Measurements from ENCODE around the gene RNF125. TPM values are rescaled to one million over a fixed set of nuclear protein-coding genes. Genes with fewer than 3 reads are reported as not detected.
A peak's percentile ranks its signal among the peaks of the same experiment; 100 is the strongest.

The RNF125 gene
- total RNA-seq, 2 experiments from 2014 or later, result 35.6 to 36.0 TPM

DNA sequence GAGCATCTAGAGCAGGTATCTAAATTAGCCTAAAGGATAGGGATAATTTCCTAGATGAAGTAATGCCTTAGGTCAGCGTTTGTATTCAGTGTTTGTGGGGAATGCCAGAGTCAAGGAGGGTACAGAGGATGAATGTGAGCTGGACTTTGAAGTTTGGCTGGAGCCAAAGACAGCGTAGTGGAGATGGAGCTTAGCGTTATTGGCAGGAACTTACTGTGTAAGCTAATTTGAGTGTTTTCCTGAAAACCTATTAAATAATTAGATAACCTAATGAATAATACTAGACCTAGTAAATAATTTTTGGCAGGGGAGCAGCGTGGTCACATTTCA lies 77.2 kb downstream of the RNF125 start:
- DNase-seq, result no peak
- Mint-ChIP-seq H3K27me3 (no peaks in the 10 kb centered on the region), H3K36me3 (ENCODE audit: low read depth) (peaks cover 54% of the 10 kb centered on the region), H3K27ac (peak overlapping the region; percentile 55), H3K9me3 (no peaks in the 10 kb centered on the region), H3K4me1 (peaks cover 59% of the 10 kb centered on the region), H3K4me3 (peak overlapping the region; percentile 15)
- POLR2A ChIA-PET, result no interaction called here
- CTCF ChIA-PET, result no interaction called here

DNA sequence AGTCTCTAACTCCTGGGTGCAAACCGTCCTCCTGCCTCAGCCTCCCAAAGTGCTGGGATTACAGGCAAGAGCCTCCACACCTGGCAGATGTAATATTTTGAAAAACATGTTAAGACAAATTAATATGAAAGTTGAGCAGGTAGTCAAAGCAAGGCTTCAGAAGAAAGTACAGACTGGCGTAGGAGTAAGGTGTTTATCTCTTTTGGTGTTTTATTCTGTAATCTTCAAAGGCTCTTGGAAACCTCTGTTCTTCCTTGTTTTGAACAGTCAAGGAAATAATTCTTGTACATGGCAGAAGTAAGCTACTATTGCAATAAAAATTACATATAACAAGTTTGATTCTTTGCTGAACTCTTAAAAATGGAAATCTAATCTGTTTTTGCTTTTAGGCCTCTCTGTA lies 78.3 kb downstream of the RNF125 start:
- Mint-ChIP-seq H3K4me3 (peak overlapping the region; percentile 15), H3K9me3 (no peaks in the 10 kb centered on the region), H3K36me3 (ENCODE audit: low read depth) (peaks cover 59% of the 10 kb centered on the region), H3K4me1 (peaks cover 55% of the 10 kb centered on the region), H3K27ac (peak overlapping the region; percentile 64), H3K27me3 (no peaks in the 10 kb centered on the region)
- ChIA-PET CTCF (no interaction called here), POLR2A (no interaction called here)
- no peak for DNase-seq

DNA sequence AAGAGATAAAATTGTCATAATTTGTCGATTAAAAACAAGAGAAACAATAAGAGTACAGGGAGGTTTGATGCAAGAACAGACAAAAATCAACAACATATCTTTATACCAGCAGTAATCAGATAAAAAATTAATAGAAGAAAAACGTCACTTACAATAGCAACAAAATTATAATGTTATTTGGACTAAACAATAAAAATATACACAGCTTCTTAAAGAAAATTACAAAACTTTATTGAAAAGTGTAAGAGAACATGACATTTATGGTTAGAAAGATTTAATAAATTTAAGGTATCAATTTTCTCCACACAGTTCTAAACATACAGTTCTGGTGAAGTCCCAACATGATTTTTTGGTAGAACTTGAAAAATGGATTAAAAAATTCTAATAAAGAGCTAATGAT lies 85.9 kb downstream of the RNF125 start:
- no peaks in the 10 kb centered on the region for H3K9me3 Mint-ChIP-seq
- peaks cover 30% of the 10 kb centered on the region for H3K4me1 Mint-ChIP-seq
- POLR2A ChIA-PET, result no interaction called here
- DNase-seq, result no peak
- CTCF ChIA-PET, result no interaction called here
- no peak overlapping the region for H3K4me3 Mint-ChIP-seq
- H3K27me3 Mint-ChIP-seq, result no peaks in the 10 kb centered on the region
- H3K36me3 Mint-ChIP-seq (ENCODE audit: low read depth), result peaks cover 36% of the 10 kb centered on the region
- no peak overlapping the region for H3K27ac Mint-ChIP-seq

DNA sequence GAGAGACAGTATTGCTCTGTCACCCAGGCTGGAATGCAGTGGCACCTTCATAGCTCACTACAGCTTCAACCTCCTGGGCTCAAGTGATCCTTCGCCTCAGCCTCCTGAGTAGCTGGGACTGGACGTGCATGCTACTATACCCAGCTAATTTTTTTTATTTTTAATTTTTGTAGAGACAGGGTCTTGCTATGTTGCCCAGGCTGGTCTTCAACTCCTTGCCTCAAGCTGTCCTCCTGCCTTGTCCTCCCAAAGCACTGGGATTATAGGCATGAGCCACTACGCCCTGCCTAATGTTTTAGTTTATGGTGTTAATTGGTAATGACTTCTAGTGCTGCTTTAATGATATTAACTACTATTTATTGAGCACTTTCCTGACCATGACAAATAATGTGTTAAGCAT lies 91.4 kb downstream of the RNF125 start:
- DNase-seq, result no peak
- Mint-ChIP-seq H3K4me1 (peaks cover 30% of the 10 kb centered on the region), H3K4me3 (no peak overlapping the region), H3K36me3 (ENCODE audit: low read depth) (peaks cover 36% of the 10 kb centered on the region), H3K27me3 (no peaks in the 10 kb centered on the region), H3K27ac (no peak overlapping the region), H3K9me3 (no peaks in the 10 kb centered on the region)
- POLR2A ChIA-PET, result no interaction called here
- CTCF ChIA-PET, result no interaction called here

DNA sequence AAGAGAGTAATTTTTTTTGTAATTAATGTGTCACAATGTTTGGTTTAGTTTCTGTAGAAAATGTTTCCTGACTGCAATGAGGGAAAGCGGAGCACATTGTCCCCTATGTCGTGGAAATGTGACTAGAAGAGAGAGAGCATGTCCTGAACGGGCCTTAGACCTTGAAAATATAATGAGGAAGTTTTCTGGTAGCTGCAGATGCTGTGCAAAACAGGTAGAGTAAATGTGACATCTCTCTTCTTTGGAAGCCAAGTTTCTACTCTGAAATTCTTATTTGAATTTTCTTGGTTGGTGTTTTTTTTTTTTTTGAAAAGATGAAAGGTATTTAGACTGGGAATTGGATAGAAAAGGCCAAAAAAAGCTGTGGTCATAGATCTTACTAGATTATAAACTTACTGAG lies 93.1 kb downstream of the RNF125 start:
- Mint-ChIP-seq H3K9me3 (no peaks in the 10 kb centered on the region), H3K27ac (no peak overlapping the region), H3K4me3 (no peak overlapping the region), H3K36me3 (ENCODE audit: low read depth) (peaks cover 39% of the 10 kb centered on the region), H3K27me3 (no peaks in the 10 kb centered on the region), H3K4me1 (peaks cover 19% of the 10 kb centered on the region)
- POLR2A ChIA-PET, result no interaction called here
- CTCF ChIA-PET, result interaction anchor here (0.7 kb wide), 1 partner anchor 11 kb away, joined by 4 read pairs; no protein-coding TSS in a partner anchor
- DNase-seq, result no peak

DNA sequence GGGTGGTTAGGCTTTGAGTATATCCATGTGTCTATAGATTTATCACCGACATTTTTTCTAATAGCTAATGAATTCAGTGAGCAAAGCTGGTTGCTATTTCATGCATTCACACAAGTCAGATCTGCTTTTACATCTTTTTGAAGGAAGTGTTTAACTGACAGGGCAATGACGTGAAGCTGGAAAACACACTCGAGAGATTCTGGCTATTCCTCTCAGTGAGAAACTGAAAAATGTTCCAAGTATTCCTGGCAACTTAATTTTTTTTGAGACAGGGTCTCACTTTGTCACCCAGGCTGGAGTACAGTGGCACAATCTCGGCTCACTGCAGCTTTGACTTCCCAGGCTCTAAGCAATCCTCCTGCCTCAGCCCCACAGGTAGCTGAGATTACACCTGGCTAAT lies 94.2 kb downstream of the RNF125 start:
- CTCF ChIA-PET, result no interaction called here
- Mint-ChIP-seq H3K36me3 (ENCODE audit: low read depth) (peaks cover 45% of the 10 kb centered on the region), H3K27me3 (no peaks in the 10 kb centered on the region), H3K4me1 (peaks cover 28% of the 10 kb centered on the region), H3K27ac (no peak overlapping the region), H3K4me3 (no peak overlapping the region), H3K9me3 (no peaks in the 10 kb centered on the region)
- POLR2A ChIA-PET, result no interaction called here
- DNase-seq, result no peak

DNA sequence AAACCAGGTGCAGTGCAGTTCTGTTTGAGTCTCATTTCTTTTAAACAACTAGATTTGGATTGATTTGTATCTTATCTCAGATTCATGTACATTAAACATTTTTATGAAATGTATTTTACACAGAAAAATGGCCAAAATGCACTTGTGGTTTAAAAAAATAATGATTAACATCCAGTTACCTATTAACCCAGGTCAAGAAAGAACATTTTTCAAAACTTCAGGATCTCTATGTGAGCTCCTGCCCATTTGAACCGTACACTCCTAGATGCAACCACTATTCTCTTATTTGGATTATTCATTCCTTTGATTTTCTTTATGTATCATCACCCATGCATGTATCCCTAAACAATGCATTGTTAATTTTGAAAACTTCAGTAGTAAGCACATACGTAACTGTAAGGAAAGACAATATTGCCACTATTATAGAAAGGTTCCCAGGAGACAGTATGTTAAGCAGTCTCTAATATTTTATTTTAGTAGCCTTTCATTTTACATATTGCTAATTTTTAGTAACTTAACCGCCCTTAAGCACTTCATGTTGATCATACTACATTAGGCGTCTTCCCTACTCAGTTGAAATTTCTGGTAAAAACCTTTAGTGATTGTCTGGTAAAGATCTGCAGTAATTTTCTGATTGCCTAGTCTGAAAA lies 95.8 kb downstream of the RNF125 start:
- DNase-seq, result no peak
- CTCF ChIA-PET, result no interaction called here
- POLR2A ChIA-PET, result no interaction called here
- H3K27ac Mint-ChIP-seq, result peak overlapping the region; percentile 61
- H3K36me3 Mint-ChIP-seq (ENCODE audit: low read depth), result peaks cover 46% of the 10 kb centered on the region
- H3K4me1 Mint-ChIP-seq, result peaks cover 29% of the 10 kb centered on the region
- no peaks in the 10 kb centered on the region for H3K9me3 Mint-ChIP-seq
- H3K4me3 Mint-ChIP-seq, result no peak overlapping the region
- no peaks in the 10 kb centered on the region for H3K27me3 Mint-ChIP-seq

DNA sequence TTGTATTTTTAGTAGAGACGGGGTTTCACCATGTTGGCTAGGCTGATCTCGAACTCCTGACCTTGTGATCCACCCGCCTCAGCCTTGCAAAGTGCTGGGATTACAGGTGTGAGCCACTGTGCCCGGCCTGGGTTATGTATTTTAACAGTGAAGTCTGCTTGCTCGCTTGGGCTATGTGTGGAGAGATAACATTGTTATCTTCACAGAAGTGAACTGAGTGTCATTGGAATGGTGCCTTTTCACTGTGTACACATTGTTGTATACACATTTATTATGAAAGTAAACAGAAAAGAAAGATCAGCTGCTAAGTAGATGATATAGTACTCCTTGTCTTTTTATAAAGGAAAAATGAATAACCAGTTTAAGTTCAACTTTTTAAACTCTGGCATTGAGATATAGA lies 103.4 kb downstream of the RNF125 start:
- no peaks in the 10 kb centered on the region for H3K9me3 Mint-ChIP-seq
- peaks cover 11% of the 10 kb centered on the region for H3K4me1 Mint-ChIP-seq
- CTCF ChIA-PET, result interaction anchor here (1.6 kb wide), 1 partner anchor 14 kb away, joined by 4 read pairs; no protein-coding TSS in a partner anchor
- no peaks in the 10 kb centered on the region for H3K27me3 Mint-ChIP-seq
- POLR2A ChIA-PET, result no interaction called here
- H3K36me3 Mint-ChIP-seq (ENCODE audit: low read depth), result peaks cover 43% of the 10 kb centered on the region
- H3K27ac Mint-ChIP-seq, result no peak overlapping the region
- no peak overlapping the region for H3K4me3 Mint-ChIP-seq
- no peak for DNase-seq

Other genes starting within 250 kb of the RNF125 start
- 10 to 100 TPM; 38.7 to 45.9 TPM for gene TRAPPC8, start 75.7 kb upstream of the RNF125 start, total RNA-seq
- 10 to 100 TPM; 67.7 to 77.4 TPM for gene RNF138, start 73.0 kb downstream of the RNF125 start, total RNA-seq
- not detected for gene MEP1B, start 171.2 kb downstream of the RNF125 start, total RNA-seq